Panc1 (cell line): ENCODE results near the gene C16orf86. TPM values are rescaled to one million over a fixed set of nuclear protein-coding genes. Genes with fewer than 3 reads are reported as not detected.

Source experiments
- ATAC-seq: fragments of 200-7000 bp; cut with Tn5 transposase; 2 replicates; pipeline ENCODE4 v1.9.1; 2020; ENCODE audit warnings: mild to moderate bottlenecking, moderate library complexity
- BruUV-seq: library from RNA; stranded (reverse); fragments of 400-500 nt; replicated peaks from 2 replicates; lab custom pipeline; 2021; lab: Mats Ljungman, UMichigan
- CTCF ChIA-PET: fragments of 300-600 bp; sonication (Branson Sonifier 250); formaldehyde crosslinking; loops from one replicate; lab custom pipeline; 2022; ENCODE audit warnings: antibody characterized with exemption; lab: Charles Lee
- POLR2A ChIA-PET: fragments of 300-600 bp; sonication (Branson Sonifier 250); formaldehyde crosslinking; loops from one replicate; lab custom pipeline; 2022; ENCODE audit warnings: antibody characterized with exemption; lab: Charles Lee
- DNase-seq: peaks from one replicate; pipeline ENCODE4 v3.0.0-alpha.2; 2010; ENCODE audit warnings: low read depth, low spot score
- H3K27ac ChIP-seq: 2 replicates; pipeline ENCODE4 v1.5.1; 2011; ENCODE audit warnings: mild to moderate bottlenecking, low read length, inconsistent platforms
- H3K27me3 ChIP-seq: fragments of 200-500 bp; sonication (Bioruptor generic); 2 replicates; pipeline ENCODE4 v1.6.0; 2014; ENCODE audit warnings: low read length, inconsistent platforms; ENCODE audit not compliant: control insufficient read depth, insufficient read depth
- H3K36me3 ChIP-seq: fragments of 200-500 bp; sonication (Bioruptor generic); 2 replicates; pipeline ENCODE4 v1.5.1; 2014; ENCODE audit warnings: inconsistent platforms, mild to moderate bottlenecking, low read length, moderate library complexity; ENCODE audit not compliant: control insufficient read depth, insufficient read depth
- H3K4me1 ChIP-seq: 2 replicates; pipeline ENCODE4 v1.5.1; 2011; ENCODE audit warnings: inconsistent platforms, mild to moderate bottlenecking, low read length, moderate library complexity; ENCODE audit not compliant: control insufficient read depth, insufficient read depth
- H3K4me3 ChIP-seq, 2 experiments: 2 replicates each; pipeline ENCODE4 v1.5.1; 2011 to 2012; ENCODE audit warnings: low read depth in 2 of 2, low read length in 2 of 2, mild to moderate bottlenecking in 2 of 2, inconsistent platforms in 1 of 2, moderate library complexity in 1 of 2
- H3K9me3 ChIP-seq: fragments of 200-500 bp; sonication (Bioruptor generic); 2 replicates; pipeline ENCODE4 v1.5.1; 2014; ENCODE audit warnings: low read depth, mild to moderate bottlenecking, inconsistent platforms, low read length, moderate library complexity; ENCODE audit not compliant: control insufficient read depth, insufficient read depth
- POLR2AphosphoS5 ChIP-seq: IDR thresholded peaks from 2 replicates; pipeline ENCODE4 v1.6.1; 2012; ENCODE audit warnings: mild to moderate bottlenecking, low read depth, low read length, moderate library complexity
- SIN3A ChIP-seq: IDR thresholded peaks from 2 replicates; pipeline ENCODE4 v1.6.1; 2012; ENCODE audit warnings: low read depth, mild to moderate bottlenecking, low read length, moderate library complexity, borderline replicate concordance; ENCODE audit not compliant: insufficient read depth
- TCF7L2 ChIP-seq: IDR thresholded peaks from 2 replicates; pipeline ENCODE4 v1.6.1; 2011; ENCODE audit warnings: mild to moderate bottlenecking, low read depth, low read length, inconsistent platforms
- in situ Hi-C: cut with HindIII; loops from 2 replicates; pipeline ENCODE4 v1.10.0; 2016; ENCODE audit warnings: low sequenced_read_pairs, low pct_unique_long_range_greater_than_20kb
- intact Hi-C: fragments of 100-400 bp; cut with micrococcal nuclease; formaldehyde crosslinking; loops from one replicate; pipeline ENCODE4 v1.10.0; 2022; ENCODE audit not compliant: unreplicated experiment
- total RNA-seq: library from RNA; stranded (reverse); gene quantifications from one replicate; pipeline ENCODE4 v1.2.1, GENCODE V29; 2021; ENCODE audit not compliant: unreplicated experiment
- TF ChIP-seq, protein P1 (sequence below): fragments of 450-650 bp; IDR thresholded peaks from 2 replicates; pipeline ENCODE4 v1.5.1; 2017; ENCODE audit warnings: mild to moderate bottlenecking
- TF ChIP-seq, protein P2 (sequence below), 2 experiments: IDR thresholded peaks; 2 replicates each; pipeline ENCODE4 v1.6.1; 2011 to 2012; ENCODE audit warnings: low read depth in 2 of 2, control low read depth in 1 of 2, low read length in 1 of 2, mild to moderate bottlenecking in 1 of 2, moderate library complexity in 1 of 2; ENCODE audit not compliant: insufficient read depth in 1 of 2

Gene C16orf86
- total RNA-seq, 1 experiment from 2014 or later = 0.80 TPM

- Histone ChIP-seq H3K27me3 (no peaks in the 10 kb centered on the region), H3K4me1 (no peaks in the 10 kb centered on the region), H3K4me3 (no peak overlapping the region), H3K9me3 (no peaks in the 10 kb centered on the region), H3K27ac (no peak overlapping the region), H3K36me3 (no peaks in the 10 kb centered on the region)
- no TSS peak for BruUV-seq
- DNase-seq (no peak), ATAC-seq (no peak)
- in situ Hi-C loops = no loop called here
- POLR2A ChIA-PET = no interaction called here
- CTCF ChIA-PET = no interaction called here
- TF ChIP-seq TCF7L2 (no peak), POLR2AphosphoS5 (no peak), SIN3A (no peak)
- TF ChIP-seq, protein P1, sequence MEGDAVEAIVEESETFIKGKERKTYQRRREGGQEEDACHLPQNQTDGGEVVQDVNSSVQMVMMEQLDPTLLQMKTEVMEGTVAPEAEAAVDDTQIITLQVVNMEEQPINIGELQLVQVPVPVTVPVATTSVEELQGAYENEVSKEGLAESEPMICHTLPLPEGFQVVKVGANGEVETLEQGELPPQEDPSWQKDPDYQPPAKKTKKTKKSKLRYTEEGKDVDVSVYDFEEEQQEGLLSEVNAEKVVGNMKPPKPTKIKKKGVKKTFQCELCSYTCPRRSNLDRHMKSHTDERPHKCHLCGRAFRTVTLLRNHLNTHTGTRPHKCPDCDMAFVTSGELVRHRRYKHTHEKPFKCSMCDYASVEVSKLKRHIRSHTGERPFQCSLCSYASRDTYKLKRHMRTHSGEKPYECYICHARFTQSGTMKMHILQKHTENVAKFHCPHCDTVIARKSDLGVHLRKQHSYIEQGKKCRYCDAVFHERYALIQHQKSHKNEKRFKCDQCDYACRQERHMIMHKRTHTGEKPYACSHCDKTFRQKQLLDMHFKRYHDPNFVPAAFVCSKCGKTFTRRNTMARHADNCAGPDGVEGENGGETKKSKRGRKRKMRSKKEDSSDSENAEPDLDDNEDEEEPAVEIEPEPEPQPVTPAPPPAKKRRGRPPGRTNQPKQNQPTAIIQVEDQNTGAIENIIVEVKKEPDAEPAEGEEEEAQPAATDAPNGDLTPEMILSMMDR = no peak
- TF ChIP-seq, protein P2, sequence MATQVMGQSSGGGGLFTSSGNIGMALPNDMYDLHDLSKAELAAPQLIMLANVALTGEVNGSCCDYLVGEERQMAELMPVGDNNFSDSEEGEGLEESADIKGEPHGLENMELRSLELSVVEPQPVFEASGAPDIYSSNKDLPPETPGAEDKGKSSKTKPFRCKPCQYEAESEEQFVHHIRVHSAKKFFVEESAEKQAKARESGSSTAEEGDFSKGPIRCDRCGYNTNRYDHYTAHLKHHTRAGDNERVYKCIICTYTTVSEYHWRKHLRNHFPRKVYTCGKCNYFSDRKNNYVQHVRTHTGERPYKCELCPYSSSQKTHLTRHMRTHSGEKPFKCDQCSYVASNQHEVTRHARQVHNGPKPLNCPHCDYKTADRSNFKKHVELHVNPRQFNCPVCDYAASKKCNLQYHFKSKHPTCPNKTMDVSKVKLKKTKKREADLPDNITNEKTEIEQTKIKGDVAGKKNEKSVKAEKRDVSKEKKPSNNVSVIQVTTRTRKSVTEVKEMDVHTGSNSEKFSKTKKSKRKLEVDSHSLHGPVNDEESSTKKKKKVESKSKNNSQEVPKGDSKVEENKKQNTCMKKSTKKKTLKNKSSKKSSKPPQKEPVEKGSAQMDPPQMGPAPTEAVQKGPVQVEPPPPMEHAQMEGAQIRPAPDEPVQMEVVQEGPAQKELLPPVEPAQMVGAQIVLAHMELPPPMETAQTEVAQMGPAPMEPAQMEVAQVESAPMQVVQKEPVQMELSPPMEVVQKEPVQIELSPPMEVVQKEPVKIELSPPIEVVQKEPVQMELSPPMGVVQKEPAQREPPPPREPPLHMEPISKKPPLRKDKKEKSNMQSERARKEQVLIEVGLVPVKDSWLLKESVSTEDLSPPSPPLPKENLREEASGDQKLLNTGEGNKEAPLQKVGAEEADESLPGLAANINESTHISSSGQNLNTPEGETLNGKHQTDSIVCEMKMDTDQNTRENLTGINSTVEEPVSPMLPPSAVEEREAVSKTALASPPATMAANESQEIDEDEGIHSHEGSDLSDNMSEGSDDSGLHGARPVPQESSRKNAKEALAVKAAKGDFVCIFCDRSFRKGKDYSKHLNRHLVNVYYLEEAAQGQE (IDR thresholded peaks at IDR 0.05; ENCODE audit: insufficient read depth in 1 of 2, low read depth in 2 of 2, low read length in 1 of 2) = no peak
- intact Hi-C loops = no loop called here
Observed at GRCh38 chr16:67651847-67652246, 14.8 kb upstream of the C16orf86 start.

DNA sequence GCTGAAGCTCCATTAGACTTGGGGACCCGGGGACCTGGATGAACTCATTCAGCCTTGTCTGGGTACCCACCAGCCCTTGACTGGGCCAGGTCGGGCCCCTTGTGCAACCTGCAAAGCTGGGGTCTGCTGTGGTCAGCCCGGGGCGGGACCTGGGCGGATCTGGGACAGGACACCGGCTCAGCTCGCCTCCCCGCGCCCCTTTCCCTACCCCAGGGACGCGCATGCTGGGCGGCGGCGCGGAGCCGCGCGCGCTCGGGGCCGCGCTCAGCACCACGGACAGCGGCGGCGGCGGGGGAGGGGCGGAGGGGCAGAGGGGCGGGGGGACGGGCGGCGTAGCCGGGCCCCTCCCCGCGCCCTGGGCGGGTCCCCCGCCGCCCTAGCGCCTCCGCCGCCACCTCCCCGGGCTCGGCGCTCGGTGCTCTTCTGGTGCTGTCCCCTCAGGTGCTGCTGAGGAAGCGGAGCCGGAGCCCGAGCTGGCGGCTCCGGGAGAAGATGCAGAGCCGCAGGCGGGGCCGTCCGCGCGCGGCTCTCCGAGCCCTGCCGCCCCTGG is 14.0 kb upstream of the C16orf86 start:
- Histone ChIP-seq H3K36me3 (no peaks in the 10 kb centered on the region), H3K27ac (no peak overlapping the region), H3K4me3 (peak overlapping the region in 1 of 2 experiments; percentile 40; a peak in 2 of 4 replicates), H3K9me3 (no peaks in the 10 kb centered on the region), H3K27me3 (no peaks in the 10 kb centered on the region), H3K4me1 (no peaks in the 10 kb centered on the region)
- intact Hi-C loops = no loop called here
- TF ChIP-seq, protein P1 = no peak
- TF ChIP-seq, protein P2 (IDR thresholded peaks at IDR 0.05; ENCODE audit: insufficient read depth in 1 of 2, low read depth in 2 of 2, low read length in 1 of 2) = peak; percentile 79 to 90
- in situ Hi-C loops = no loop called here
- no peak for DNase-seq
- ChIA-PET POLR2A (no interaction called here), CTCF (no interaction called here)
- BruUV-seq = no TSS peak
- peak; percentile 65 for ATAC-seq
